ENCODE measurements around the gene UNK. TPM values are rescaled to one million over a fixed set of nuclear protein-coding genes. Genes with fewer than 3 reads are reported as not detected.

The UNK gene
- total and polyA plus RNA-seq, 9 of the 15 experiments (the other 6 are each of a cell fraction or from before 2014, with no cell fraction given) = 12.8 to 38.6 (median 24.8) TPM

DNA sequence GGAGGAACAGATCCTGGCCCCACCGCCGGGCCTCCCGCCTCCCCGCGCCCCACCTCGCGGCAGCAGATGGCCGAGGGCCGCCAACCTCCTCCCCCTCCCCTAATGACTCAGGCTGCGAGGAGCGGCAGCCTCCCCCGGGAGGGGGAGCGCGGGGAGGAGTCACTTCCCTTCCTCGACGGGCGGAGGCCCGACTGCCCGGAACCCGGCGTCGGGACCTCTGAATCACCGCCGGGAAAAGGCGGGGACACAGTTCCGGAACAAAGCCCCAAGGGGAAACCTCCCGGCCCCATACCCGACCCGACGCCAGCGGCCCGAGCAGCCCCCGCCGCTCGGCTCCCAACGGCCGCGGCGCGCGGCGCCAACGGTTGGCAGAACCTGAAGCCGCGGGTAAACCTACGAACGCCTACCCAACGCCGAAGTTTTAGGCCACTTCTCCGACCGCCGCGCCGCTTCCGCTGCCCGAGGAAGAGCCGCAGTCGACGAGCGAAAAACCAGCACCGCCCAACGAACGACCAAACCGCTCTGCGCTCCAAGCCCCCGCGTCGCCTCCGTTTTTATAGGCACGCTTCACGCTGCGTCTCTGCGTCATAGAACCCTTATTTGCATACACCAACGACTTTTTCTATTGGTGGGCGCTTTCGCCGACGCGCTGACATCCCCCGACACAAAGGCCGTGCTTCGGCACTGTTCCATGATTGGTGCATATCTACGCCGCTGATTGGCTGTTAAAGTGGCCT, 5.2 kb upstream of the UNK start (continued):
- TF ChIP-seq HOXB6 (CRISPR knock-in tag; IDR thresholded peaks at IDR 0.05; ENCODE audit: borderline replicate concordance) (peak; percentile 37; the same call in 1 of the 2 replicates), KLF13 (tag; IDR thresholded peaks at IDR 0.05; ENCODE audit: borderline replicate concordance, low read depth) (no peak), TAF1 (IDR thresholded peaks at IDR 0.05; ENCODE audit: control insufficient read depth, extremely low read depth, insufficient read depth, low read length, severe bottlenecking) (peak; percentile 99), ZNF41 (CRISPR knock-in tag; conservative IDR thresholded peaks at IDR 0.05) (no peak), NBN (IDR thresholded peaks at IDR 0.05; ENCODE audit: low read depth) (peak; percentile 49), JUNB (CRISPR knock-in tag; conservative IDR thresholded peaks at IDR 0.05) (0 out of 2 replicates have a peak, but pooled peaks have one; percentile 2), ZNF507 (tag; conservative IDR thresholded peaks at IDR 0.05) (no peak), DPF2 (IDR thresholded peaks at IDR 0.05) (peak; percentile 67; the same call in 1 of the 2 replicates), SRSF7 (optimal IDR thresholded peaks at IDR 0.05; ENCODE audit: low read depth, low read length) (peak; percentile 94), HNRNPL (IDR thresholded peaks at IDR 0.05; ENCODE audit: low read depth, low read length) (peak; percentile 98), SRSF9 (IDR thresholded peaks at IDR 0.05; ENCODE audit: borderline replicate concordance, low read depth, low read length) (no peak), ZNF717 (CRISPR knock-in tag; IDR thresholded peaks at IDR 0.05) (peak; percentile 83; the same call in 1 of the 2 replicates), FOXP4 (CRISPR knock-in tag; IDR thresholded peaks at IDR 0.05; ENCODE audit: borderline replicate concordance) (no peak; the same call in none of the 2 replicates), NONO (IDR thresholded peaks at IDR 0.05; ENCODE audit: low read depth in 2 of 2, low read length in 1 of 2) (peak; percentile 78 to 99)
- TF ChIP-seq, protein P1, sequence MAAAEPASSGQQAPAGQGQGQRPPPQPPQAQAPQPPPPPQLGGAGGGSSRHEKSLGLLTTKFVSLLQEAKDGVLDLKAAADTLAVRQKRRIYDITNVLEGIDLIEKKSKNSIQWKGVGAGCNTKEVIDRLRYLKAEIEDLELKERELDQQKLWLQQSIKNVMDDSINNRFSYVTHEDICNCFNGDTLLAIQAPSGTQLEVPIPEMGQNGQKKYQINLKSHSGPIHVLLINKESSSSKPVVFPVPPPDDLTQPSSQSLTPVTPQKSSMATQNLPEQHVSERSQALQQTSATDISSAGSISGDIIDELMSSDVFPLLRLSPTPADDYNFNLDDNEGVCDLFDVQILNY (CRISPR knock-in tag; IDR thresholded peaks at IDR 0.05) = peak; percentile 94
- TF ChIP-seq, protein P2, sequence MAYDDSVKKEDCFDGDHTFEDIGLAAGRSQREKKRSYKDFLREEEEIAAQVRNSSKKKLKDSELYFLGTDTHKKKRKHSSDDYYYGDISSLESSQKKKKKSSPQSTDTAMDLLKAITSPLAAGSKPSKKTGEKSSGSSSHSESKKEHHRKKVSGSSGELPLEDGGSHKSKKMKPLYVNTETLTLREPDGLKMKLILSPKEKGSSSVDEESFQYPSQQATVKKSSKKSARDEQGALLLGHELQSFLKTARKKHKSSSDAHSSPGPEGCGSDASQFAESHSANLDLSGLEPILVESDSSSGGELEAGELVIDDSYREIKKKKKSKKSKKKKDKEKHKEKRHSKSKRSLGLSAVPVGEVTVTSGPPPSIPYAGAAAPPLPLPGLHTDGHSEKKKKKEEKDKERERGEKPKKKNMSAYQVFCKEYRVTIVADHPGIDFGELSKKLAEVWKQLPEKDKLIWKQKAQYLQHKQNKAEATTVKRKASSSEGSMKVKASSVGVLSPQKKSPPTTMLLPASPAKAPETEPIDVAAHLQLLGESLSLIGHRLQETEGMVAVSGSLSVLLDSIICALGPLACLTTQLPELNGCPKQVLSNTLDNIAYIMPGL (CRISPR knock-in tag; IDR thresholded peaks at IDR 0.05) = no peak; the same call in 1 of the 2 replicates
- TF ChIP-seq, protein P3, sequence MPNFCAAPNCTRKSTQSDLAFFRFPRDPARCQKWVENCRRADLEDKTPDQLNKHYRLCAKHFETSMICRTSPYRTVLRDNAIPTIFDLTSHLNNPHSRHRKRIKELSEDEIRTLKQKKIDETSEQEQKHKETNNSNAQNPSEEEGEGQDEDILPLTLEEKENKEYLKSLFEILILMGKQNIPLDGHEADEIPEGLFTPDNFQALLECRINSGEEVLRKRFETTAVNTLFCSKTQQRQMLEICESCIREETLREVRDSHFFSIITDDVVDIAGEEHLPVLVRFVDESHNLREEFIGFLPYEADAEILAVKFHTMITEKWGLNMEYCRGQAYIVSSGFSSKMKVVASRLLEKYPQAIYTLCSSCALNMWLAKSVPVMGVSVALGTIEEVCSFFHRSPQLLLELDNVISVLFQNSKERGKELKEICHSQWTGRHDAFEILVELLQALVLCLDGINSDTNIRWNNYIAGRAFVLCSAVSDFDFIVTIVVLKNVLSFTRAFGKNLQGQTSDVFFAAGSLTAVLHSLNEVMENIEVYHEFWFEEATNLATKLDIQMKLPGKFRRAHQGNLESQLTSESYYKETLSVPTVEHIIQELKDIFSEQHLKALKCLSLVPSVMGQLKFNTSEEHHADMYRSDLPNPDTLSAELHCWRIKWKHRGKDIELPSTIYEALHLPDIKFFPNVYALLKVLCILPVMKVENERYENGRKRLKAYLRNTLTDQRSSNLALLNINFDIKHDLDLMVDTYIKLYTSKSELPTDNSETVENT (CRISPR knock-in tag; IDR thresholded peaks at IDR 0.05) = peak; percentile 97
- TF ChIP-seq, protein P4, sequence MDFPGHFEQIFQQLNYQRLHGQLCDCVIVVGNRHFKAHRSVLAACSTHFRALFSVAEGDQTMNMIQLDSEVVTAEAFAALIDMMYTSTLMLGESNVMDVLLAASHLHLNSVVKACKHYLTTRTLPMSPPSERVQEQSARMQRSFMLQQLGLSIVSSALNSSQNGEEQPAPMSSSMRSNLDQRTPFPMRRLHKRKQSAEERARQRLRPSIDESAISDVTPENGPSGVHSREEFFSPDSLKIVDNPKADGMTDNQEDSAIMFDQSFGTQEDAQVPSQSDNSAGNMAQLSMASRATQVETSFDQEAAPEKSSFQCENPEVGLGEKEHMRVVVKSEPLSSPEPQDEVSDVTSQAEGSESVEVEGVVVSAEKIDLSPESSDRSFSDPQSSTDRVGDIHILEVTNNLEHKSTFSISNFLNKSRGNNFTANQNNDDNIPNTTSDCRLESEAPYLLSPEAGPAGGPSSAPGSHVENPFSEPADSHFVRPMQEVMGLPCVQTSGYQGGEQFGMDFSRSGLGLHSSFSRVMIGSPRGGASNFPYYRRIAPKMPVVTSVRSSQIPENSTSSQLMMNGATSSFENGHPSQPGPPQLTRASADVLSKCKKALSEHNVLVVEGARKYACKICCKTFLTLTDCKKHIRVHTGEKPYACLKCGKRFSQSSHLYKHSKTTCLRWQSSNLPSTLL (IDR thresholded peaks at IDR 0.05) = peak; percentile 83; the same call in 1 of the 2 replicates
